MV-4-11 (cell line): ENCODE measurements around the gene PDGFD.
A peak's percentile ranks its signal among the peaks of the same experiment; 100 is the strongest.

Experiments
- DNase-seq: peaks from one replicate; lab custom pipeline; 2025; lab: John Stamatoyannopoulos, UW

PDGFD gene

GRCh38 chr11:103883856-103884255, 280.1 kb downstream of the PDGFD start:
- DNase-seq = no peak

- DNase-seq = no peak
Measured at GRCh38 chr11:103883291-103883690, 280.7 kb downstream of the PDGFD start.

- no peak for DNase-seq
Measured at GRCh38 chr11:103881584-103881983, 282.4 kb downstream of the PDGFD start.

- no peak for DNase-seq
Measured at GRCh38 chr11:103880968-103881367, 283.0 kb downstream of the PDGFD start.

GRCh38 chr11:103878646-103879045, 285.3 kb downstream of the PDGFD start:
- peak; percentile 78 for DNase-seq

- DNase-seq = no peak
Measured at GRCh38 chr11:103877221-103877620, 286.7 kb downstream of the PDGFD start.

GRCh38 chr11:103875855-103876510, 288.0 kb downstream of the PDGFD start:
- DNase-seq = peak; percentile 60

- DNase-seq = peak; percentile 34
Measured at GRCh38 chr11:103872748-103873147, 291.2 kb downstream of the PDGFD start.

- DNase-seq = peak; percentile 81
Measured at GRCh38 chr11:103871923-103872551, 291.9 kb downstream of the PDGFD start.

- DNase-seq = peak; percentile 44
Measured at GRCh38 chr11:103870821-103871309, 293.1 kb downstream of the PDGFD start.

- no peak for DNase-seq
Measured at GRCh38 chr11:103867481-103867880, 296.5 kb downstream of the PDGFD start.

GRCh38 chr11:103863497-103863896, 300.4 kb downstream of the PDGFD start:
- DNase-seq = peak; percentile 52

- no peak for DNase-seq
Measured at GRCh38 chr11:103862802-103863174, 301.2 kb downstream of the PDGFD start.

GRCh38 chr11:103862094-103862801, 301.7 kb downstream of the PDGFD start:
- DNase-seq = peak; percentile 60
